ENCODE results near the gene GPR61.

GPR61 gene

DNA sequence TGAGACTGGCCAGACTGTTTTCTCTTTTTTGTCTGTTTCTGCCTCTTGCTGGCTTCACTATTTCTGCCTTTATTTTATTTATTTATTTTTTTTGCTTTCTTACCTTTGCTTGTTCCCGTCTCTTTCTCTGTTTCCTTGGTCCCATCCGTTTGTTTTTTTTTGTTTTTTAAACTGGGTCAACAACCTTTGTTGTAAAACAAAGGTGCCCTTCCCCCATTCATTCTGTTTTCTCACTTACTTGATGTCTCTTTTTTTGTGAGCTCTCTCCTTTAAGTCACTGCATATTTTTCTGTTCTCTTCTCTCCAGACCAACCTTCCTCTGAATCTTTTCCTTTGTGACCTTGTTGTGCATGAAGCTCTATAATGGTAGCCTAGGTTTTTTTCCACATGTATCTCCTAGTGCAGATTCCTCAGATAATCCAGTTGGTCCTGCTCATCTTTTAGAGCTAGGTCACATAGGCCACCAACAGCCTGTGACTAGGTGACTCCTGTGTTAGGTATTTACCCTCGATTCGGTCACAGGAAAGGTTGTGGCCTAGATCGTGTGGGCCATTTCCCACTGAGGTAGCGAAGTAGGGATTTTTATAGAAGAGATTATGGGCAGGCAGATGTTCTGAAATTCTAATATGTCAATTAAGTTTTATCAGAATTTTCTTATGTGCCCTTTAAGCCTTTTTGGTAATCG is 24.7 kb downstream of the GPR61 start:
- in situ Hi-C loops (cut with HindIII; ENCODE audit: low sequenced_read_pairs), result no loop called here

GRCh38 chr1:109565241-109565640 is 25.6 kb downstream of the GPR61 start:
- in situ Hi-C loops (cut with HindIII; ENCODE audit: low sequenced_read_pairs), result no loop called here

GRCh38 chr1:109566982-109567381 is 27.3 kb downstream of the GPR61 start:
- in situ Hi-C loops (cut with HindIII; ENCODE audit: low sequenced_read_pairs), result no loop called here

GRCh38 chr1:109567877-109568672 is 28.4 kb downstream of the GPR61 start:
- in situ Hi-C loops (cut with HindIII; ENCODE audit: low sequenced_read_pairs), result no loop called here

- in situ Hi-C loops (cut with HindIII; ENCODE audit: low sequenced_read_pairs), result no loop called here
Measured at GRCh38 chr1:109569323-109569722, 29.7 kb downstream of the GPR61 start.

GRCh38 chr1:109570414-109570813 is 30.7 kb downstream of the GPR61 start:
- in situ Hi-C loops (cut with HindIII; ENCODE audit: low sequenced_read_pairs), result no loop called here

- in situ Hi-C loops (cut with HindIII; ENCODE audit: low sequenced_read_pairs), result no loop called here
Measured at GRCh38 chr1:109573785-109574184, 34.1 kb downstream of the GPR61 start.

DNA sequence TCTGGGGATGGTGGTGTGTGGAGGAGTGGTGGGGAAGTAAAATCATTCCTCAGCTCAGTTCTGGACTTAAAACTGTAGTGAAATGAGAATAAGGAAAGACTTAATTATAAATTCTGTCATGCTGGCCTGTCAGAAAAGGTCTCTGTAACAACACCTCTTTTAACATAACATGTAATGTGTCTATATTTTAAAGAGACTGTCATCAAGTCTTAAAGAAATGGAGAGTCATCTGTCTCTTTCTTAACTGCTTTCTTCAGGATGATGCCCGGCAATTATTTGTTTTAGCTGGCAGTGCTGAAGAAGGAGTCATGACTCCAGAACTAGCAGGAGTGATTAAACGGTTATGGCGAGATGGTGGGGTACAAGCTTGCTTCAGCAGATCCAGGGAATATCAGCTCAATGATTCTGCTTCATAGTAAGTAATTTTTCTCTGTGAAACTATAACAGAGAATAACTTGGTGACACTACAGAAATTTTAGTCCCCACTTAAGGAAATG is 39.3 kb downstream of the GPR61 start:
- in situ Hi-C loops (cut with HindIII; ENCODE audit: low sequenced_read_pairs), result no loop called here

DNA sequence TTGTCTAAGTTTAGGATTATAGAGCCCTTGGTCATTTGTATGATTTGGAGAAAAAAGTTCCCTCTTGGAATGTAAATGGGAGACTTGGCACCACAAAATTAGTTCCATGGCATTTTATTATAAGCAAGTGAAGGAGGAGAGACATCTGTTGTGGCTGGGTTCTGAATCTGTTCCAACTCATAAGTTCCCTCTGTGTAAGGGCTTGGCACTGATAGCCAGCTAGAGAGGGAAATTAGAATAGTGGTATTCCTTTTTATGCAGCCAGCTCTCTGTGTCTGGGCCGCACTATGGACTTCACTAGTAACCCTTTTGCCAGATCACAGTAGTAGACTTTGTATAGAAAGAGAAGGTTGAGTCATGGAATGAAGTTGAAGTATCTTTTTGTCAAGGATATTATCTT is 39.8 kb downstream of the GPR61 start:
- in situ Hi-C loops (cut with HindIII; ENCODE audit: low sequenced_read_pairs), result no loop called here

GRCh38 chr1:109582021-109582420 is 42.3 kb downstream of the GPR61 start:
- in situ Hi-C loops (cut with HindIII; ENCODE audit: low sequenced_read_pairs), result no loop called here

DNA sequence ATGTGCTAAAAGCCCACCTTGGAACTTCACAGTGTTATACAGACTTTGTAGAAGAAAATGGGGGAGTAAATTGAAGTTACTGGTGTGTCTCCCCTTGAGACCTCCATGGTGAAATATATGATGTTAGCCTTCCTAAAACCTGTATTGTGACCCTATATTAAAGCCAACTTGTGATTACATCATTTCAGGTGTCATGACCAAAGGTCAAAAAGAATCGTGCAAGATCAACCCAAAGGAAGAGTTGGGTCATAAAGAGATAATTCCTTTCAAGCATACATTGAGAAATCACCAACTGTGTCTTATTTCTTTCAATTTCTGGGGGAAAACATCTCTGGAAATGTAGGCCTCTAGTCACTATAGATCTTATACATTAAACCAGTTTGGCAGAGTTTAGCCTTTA is 45.1 kb downstream of the GPR61 start:
- in situ Hi-C loops (cut with HindIII; ENCODE audit: low sequenced_read_pairs), result no loop called here

DNA sequence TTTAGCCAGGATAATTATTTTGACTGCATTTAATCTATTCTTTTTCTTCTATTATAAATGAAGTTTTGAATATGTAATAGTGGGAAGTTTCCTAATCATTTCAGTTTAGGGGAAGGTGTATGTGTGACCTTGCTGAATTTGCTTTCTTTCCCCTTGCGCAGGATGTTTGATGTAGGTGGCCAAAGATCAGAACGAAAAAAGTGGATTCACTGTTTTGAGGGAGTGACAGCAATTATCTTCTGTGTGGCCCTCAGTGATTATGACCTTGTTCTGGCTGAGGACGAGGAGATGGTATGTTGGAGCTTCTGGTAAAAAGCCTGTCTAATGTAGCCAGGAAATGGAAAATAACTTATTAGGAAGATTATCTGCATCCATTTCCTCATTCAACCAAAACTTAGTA is 46.4 kb downstream of the GPR61 start:
- in situ Hi-C loops (cut with HindIII; ENCODE audit: low sequenced_read_pairs), result no loop called here

- in situ Hi-C loops (cut with HindIII; ENCODE audit: low sequenced_read_pairs), result no loop called here
Measured at GRCh38 chr1:109589177-109589576, 49.5 kb downstream of the GPR61 start.

DNA sequence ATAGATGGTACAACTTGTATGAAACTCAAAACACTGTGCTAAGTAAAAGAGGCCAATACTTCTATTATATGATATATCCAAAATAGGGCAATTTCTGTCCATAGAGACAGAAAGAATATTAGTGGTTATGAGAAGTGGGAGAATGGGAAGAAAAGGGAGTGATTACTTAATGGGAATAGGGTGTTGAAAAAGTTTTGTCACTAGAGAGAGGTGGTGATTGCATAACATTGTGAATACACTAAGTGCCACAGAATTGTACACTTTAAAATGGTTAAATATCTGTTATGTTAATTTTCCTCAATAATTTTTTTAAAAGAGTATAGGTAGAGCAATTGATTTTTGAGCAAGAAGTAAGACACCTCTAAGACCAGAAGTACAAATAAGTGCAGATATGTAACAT is 50.0 kb downstream of the GPR61 start:
- in situ Hi-C loops (cut with HindIII; ENCODE audit: low sequenced_read_pairs), result no loop called here

GRCh38 chr1:109592916-109593315 is 53.2 kb downstream of the GPR61 start:
- in situ Hi-C loops (cut with HindIII; ENCODE audit: low sequenced_read_pairs), result no loop called here

- in situ Hi-C loops (cut with HindIII; ENCODE audit: low sequenced_read_pairs), result no loop called here
Measured at GRCh38 chr1:109595531-109595930, 55.9 kb downstream of the GPR61 start.
